Hepatic stellate cell (primary cell): ENCODE measurements around the gene ENOSF1.
"Not testable (repeated sequence)": the region's sequence is repeated elsewhere in the genome, so short reads cannot be mapped to it uniquely, and the experiment has no call there.

ENCODE experiments used
- DNase-seq: peaks from one replicate; pipeline ENCODE4 v3.0.0; 2011; ENCODE audit warnings: low spot score

Gene ENOSF1, protein sequence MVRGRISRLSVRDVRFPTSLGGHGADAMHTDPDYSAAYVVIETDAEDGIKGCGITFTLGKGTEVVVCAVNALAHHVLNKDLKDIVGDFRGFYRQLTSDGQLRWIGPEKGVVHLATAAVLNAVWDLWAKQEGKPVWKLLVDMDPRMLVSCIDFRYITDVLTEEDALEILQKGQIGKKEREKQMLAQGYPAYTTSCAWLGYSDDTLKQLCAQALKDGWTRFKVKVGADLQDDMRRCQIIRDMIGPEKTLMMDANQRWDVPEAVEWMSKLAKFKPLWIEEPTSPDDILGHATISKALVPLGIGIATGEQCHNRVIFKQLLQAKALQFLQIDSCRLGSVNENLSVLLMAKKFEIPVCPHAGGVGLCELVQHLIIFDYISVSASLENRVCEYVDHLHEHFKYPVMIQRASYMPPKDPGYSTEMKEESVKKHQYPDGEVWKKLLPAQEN

DNA sequence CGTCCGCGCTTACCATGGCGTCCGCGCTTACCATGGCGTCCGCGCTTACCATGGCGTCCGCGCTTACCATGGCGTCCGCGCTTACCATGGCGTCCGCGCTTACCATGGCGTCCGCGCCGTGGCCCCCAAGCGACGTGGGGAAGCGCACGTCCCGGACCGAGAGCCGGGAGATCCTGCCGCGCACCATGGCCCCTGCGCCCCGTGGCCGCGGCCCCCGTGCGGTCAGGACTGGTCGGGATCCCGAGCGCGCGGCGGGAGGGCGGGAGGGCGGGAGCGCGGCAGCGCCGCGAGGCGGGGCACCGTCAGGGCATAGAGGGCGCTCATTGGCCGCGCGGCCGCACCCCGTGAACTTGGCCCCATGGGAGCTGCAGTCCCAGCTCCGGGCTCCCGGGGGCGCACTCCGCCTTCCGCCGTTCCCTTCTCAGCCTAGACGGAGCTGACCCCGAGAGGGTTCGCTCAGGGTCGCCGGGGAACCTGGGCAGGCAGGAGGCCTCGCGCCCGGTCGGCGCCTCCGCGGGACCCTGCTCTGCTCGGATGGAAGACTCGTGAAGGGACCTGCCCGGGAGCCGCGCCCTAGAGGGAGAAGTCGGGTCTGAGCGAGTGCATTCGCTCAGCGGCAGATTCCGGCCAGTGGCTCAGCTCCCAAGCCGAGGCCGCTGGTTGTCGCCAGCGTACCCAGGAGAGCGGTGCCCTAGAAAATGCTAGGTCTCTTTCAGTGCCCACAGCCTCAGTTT lies at the start of gene ENOSF1:
TSS of gene ENOSF1 (minus strand) at position 230 of the 734 bp plus-strand sequence. CDS start at position 187, 43 bp downstream.
- peak; percentile 87 for DNase-seq

DNA sequence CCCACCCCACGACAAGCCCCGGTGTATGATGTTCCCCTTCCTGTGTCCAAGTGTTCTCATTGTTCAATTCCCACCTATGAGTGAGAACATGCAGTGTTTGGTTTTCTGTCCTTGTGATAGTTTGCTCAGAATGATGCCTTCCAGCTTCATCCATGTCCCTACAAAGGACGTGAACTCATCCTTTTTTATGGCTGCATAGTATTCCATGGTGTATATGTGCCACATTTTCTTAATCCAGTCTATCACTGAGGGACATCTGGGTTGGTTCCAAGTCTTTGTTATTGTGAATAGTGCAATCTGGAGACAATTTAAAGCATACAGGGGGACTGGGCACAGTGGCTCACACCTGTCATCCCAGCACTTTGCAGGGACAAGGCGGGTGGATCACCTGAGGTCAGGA lies 47.4 kb upstream of the ENOSF1 start:
- not testable (repeated sequence) for DNase-seq

DNA sequence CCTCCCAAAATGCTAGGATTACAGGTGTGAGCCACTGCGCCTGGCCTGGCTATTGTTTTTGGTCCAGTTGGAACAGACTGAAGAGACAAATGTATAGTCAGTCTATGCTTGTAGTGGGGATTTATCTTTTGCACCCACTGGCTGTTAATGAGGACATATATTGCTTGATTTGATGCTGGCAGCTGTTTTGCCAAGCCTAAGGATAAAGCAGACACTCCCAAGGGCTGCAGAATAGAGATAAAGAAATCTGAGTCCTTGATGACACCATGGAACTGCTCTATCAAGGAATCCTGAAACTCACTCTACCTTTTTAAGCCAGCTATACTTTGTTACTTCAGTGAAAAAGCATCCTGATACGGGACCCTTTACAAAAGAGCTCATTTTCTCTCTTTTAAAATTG lies 43.1 kb upstream of the ENOSF1 start:
- DNase-seq, result no peak

DNA sequence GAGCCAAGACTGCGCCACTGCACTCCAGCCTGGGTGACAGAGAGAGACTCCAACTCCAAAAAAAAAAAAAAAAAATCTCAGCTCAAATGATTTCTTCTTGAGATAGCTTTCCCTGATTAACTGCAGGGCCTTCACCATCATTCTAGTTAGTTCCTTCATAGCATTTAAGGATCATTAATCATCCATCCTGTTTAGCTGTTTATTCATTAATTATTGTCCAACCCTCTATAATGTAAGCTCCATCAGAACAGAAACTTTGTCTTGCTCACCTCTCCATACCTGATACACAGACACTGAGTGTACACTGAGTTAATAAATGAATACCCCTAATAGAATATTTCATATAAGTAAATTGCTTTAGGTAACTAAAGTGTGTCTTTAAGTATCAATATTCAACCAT lies 42.2 kb upstream of the ENOSF1 start:
- DNase-seq, result no peak

DNA sequence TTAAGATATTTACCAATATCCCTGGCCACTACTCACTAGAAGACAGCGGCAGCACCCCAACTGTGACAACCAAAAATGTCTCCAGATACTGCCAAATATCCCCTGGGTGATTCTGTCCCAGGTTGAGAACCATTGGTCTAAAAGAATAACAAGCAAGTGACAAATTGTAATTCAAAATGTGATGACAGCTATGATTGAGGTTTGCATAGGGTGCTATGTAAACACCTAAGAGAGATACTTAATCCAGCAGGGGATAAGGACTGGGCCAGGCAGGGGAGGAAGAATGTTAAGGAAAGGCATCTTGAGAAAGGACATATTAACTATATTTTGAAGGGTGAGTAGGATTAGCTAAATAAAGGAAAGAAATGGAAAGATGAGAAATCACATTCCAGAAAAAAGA lies 38.0 kb upstream of the ENOSF1 start:
- DNase-seq, result no peak

DNA sequence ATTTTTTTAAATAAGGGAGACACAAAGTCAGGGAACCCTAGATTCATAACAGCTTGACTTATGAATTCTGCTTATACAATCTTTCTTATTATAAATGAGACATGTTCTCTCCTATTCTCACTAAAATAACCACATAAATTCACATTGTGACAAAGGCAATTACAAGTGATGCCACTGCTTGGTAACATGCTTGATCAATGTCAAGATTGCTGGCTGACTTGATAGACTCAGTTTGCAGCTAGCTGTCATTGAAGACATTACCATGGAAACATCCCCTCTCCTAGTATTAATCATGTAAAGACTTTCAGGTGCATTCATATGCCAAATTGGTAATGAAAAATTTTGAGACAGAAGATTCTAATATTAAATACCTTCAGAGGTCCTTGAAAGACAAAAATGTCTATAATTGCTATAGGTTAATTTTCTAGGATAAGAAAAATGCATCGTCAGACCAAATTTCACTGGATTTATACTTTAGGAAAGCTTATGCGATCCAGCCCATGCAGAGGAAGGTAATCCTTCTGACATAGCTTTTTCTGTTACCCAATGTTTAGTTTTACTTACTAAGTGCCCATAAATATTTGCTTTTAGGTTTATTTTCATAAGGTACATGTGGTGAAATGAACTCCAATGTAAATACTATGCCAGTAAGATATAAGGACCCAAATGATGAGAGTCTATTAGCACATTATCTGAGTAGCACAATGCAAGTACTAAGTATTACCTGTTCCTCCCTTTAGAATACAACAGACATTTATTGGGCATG lies 32.6 kb upstream of the ENOSF1 start:
- no peak for DNase-seq

DNA sequence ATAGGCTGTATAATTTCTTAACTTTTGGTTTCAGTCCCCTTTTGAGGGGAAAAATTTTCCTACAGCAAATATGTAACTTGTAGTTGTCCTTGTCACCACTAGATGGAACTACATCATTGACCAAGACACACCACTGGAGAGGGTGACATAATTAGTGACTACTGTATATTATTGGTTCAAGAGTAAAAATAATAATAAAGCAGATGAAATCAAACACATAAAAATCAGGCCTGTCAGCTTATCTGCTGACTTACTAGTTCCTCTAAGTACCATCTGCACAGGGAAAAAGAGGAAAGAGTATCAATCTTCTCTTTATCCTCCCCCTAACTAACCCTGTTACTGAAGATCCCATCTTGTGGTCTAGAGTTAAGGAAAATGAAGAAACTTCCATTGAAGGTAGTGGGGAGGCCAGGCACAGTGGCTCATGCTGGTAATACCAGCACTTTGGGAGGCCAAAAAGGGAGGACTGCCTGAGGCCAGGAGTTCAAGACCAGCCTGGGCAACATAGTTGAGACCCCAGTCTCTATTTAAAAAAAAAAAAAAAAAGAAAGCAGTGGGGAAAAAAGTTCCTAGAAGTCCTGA lies 29.6 kb upstream of the ENOSF1 start:
- peak; percentile 53 for DNase-seq

DNA sequence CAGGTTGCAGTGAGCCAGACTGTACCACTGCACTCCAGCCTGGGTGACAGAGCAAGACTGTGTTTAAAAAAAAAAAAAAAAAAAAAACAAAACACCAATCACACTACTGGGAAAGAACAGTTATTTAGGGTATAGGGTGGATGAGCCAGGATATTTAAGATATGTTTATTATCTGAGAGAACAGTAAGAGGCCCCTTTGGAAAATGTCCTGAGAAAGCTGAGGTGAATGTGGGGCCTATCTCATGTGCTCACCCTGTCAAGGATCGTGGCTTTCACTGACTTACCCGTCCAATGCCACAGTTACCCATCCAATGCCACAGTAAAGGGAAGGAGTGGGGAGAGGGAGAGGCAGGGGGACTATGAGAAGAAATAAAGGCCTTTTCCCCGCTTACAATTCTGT lies 19.9 kb upstream of the ENOSF1 start:
- DNase-seq, result no peak

DNA sequence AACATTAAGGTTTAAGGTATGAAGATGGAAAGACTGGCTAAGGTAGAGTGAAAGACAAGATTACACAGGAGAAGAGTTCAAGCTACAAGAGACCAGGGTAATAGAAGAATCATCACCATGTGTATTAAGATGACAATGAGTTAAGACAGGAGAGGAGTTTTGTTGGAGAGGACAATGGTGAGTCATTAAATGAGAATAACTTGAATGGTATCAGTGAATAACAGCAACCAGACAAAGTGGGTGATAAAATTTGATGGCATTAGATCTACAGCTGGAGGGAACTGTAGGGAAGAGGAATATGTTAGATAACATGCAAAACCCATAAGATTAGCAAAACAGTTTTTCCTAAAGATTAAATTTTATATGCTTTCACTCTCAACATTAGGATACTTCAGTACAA lies 18.8 kb upstream of the ENOSF1 start:
- DNase-seq, result no peak

DNA sequence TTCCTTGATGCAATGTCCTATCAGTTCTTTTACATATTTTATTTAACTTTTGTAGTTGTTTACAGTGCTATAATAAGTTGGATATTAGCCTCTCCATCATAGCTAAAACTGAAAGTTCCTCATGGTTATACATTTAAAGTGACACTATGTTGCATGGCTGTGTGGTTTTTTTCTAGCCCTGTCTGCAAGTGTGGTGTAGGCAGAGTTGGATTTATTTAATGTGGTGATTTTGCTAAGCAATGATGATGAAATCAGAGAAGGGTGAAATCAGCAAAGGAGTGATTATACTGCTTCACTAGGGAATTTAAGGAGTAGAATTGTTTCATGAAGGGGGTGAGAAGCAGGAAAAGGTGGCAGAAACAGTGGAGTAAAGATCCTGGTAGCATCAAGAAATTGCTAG lies 18.3 kb upstream of the ENOSF1 start:
- no peak for DNase-seq

DNA sequence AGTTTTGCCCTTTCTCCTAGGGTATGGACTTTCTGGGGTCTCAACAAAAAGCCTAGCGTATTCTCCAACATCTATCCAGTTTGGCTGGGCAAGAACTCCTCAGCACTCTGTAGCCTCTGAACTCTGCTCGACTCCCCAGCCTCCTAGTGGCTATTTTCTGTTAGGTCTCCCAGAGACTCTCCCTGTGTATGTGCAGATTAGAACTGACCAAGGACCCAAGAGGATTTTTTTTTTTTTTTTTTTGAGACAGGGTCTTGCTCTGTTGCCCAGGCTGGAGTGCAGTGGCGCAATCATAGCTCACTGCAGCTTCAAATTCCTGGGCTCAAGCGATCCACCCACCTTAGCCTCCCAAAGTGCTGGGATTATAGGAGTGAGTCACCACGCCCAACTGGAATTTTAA lies 17.7 kb upstream of the ENOSF1 start:
- DNase-seq, result not testable (repeated sequence)

DNA sequence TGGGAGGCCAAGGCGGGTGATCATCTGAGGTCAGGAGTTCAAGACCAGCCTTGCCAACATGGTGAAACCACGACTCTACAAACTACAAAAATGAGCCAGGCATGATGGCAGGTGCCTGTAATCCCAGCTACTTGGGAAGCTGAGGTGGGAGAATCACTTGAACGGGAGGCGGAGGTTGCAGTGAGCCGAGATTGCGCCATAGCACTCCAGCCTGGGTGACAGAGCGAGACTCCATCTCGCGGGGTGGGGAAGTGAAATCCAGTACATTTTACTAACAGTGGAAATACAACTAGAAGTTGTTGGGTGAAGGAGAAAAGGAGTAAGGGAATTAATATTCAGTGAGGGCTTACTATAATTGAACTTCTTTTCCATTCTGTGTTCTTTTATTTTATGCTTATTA lies 13.2 kb upstream of the ENOSF1 start:
- DNase-seq, result no peak

DNA sequence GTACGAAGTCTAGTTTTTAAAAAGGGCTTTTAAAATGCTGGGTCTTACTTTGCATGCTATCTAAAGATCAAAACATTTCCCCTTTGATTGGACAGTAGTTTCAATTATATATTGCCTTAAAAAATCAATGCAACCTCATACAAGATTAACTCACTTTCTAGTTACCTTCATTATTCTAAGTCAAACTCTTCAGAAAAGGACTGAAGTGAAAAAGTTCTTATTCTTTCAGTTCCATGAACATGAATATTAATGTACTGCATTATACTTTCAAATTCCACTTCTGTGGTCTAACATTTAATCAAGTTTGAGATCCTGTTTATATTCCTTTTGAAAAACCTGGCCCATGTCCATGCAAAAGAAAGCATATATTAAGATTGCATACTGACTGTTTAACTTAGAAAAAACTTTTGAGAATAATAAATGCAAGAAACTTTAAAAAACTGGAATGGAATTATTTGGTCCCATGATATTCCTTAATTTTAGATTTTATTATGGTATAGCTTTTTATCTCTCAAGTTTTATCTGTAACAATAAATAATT lies 11.2 kb upstream of the ENOSF1 start:
- no peak for DNase-seq

DNA sequence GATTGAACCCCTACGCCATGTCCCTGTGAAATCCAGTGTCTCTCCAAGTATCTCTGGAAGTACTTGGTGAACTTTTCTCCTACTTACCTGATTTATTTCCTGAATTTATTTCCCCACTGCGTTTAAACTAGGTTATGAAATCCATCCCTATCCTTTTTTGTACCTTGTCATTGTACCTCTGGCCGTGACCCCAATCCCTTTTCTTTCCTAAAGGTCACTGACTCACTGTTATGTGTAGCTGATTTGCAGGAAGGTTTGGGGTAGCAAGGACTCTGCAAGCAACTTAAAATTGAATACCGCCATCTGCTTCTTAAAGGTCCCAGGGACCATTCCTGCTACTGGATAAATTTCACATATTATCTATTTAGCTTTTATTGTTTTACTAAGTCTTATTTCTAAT lies 4.6 kb upstream of the ENOSF1 start:
- DNase-seq, result no peak

DNA sequence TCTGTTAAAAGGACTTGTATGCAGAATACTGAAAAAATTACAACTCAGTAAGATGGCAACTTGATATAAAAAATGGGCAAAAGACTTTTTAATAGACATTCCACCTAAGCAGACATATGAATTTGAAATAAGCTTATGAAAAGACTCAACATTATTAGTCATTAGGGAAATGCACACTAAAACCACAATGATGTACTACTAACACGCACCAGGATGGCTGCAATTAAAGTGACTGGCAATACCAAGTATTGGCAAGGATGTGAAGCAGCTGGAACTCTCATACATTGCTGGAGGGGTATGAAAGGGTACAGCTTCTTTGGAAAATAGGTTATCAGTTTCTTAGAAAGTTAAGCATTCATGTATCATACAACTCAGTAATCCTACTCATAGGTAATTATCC lies 3.2 kb upstream of the ENOSF1 start:
- DNase-seq, result peak; percentile 54

DNA sequence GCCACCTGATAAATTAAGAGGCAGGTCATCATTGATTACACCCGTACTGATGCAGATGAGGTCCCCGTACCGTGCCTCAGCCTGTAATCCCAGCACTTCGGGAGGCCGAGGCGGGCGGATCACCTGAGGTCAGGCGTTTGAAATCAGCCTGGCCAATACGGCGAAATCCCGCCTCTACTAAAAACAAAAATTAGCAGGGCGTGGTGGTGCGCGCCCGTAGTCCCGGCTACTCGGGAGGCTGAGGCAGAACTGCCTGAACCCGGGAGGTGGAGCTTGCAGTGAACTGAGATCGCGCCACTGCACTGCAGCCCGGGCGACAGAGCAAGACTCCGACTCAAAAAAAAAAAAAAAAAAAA lies 683 bp upstream of the ENOSF1 start:
- no peak for DNase-seq

DNA sequence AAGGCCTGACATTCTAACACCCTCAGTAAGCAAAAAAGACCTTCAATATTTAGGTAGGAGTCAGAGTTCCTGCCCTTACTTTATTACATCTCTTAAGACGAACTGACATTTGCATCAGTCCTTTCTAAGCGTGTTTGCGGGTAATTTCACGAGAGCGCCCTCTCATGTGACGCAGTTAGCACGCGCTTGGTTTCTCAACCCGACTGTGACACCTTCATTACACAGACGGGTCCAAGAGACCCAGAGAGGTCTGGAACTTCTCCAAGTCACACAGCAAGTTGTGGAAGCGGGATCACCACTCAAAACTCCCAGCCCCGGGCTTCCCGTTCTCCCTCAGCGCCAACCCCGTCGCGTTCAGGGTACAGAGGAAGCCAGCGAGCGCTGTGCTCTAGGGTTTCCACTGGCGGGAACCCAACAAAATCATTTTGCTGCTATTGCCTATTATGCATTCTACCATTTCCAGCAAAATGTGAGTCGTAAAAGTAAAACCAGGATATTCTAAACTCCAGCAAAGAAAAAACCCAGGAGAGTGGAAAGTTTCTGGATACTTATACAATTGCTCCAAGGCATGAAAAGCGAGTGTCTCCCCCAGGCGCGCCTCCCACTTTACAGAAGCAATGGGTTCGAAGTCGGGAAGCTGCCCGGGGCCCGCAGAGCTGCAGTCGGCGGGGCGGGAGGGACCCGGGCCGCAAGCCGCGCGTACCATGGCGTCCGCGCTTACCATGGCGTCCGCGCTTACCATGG lies 601 bp downstream of the ENOSF1 start:
- DNase-seq, result peak; percentile 55

DNA sequence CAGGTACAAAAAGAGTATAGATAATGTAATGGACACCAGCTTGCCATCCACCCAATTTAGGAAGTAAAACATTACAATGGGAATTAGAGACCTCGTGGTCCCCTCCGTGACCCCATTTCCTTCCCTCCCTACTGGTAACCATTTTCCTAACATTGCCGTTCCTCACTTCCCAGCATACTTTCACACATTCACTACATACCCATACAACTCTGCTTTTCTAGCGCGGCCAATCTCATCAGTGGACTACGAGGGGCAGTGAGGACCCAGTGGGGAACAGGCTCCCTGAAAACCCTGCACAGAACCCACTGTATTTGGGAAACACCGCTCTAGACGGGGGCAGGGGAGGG lies 1.1 kb downstream of the ENOSF1 start:
- DNase-seq, result no peak

DNA sequence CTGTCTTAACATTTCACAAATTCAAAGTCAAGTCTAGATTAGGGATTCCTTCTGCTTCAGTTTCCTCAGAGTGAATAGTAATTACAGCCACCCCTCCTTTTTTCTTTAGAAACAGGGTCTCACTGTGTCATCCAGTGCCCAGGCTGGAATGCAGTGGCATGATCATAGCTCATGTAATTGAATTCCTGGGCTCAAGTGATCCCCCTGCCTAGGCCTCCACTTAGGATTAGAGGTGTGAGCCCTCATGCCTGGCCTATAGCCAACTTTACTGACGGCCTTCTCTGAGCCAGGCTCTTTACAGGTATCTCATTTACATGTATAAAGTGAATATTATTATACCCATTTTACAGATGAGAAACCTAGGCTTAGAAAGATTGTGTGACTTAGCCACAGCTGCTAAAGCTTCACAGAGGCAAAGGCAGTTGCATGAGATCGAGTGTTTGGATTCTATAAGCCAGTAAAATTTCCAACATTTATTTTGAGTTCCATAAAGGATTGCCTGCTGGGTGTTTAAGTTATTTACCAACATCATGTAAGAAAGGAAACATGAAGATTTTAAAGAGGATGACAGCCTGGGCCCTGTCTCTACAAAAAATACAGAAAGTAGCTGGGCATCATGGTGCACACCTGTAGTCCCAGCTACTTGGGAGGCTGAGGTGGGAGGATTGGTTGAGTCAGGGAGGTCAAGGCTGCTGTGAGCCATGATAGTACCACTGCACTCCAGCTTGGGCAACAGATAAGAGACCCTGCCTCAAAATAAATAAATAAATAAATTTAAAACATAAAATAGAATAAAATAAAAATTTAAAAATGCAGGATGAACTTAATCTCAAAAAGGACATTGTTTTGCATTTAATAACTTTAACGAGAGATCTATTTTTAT lies 1.8 kb downstream of the ENOSF1 start:
- no peak for DNase-seq

DNA sequence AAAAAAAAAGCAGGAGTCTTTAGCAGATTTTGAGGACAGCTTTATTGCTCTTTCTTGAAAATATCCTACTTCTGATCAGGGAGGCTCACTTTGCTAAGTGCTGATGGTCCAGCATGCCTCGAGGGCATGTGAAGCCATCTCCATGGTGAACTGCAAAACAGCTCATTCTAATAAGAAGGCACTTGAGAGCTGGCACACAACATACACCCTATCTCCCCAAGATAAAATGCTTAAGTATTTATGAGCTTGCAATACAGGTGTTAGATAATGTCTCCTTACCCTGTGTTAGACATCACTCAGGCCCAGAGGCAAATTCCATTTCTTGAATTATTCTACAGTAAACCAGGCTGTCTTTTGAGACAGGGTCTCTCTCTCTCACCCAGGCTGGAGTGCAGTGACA lies 2.7 kb downstream of the ENOSF1 start:
- no peak for DNase-seq

DNA sequence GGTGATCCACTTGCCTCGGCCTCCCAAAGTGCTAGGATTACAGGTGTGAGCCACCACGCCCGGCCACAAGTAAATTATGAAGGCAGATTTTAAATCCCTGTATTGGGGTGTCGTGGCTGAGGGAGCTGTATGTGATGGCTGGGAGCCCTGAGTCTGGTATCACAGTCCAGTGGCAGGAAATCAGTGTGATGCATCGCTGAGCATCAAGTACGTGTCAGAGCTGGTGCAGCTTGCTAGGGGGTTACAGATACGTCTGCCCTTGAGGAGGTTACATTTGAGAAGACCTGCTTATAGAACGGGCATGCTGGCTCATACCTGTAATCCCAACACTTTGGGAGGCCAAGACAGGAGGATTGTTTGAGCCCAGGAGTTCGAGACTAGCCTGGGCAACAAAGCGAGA lies 4.3 kb downstream of the ENOSF1 start:
- DNase-seq, result no peak
